ENCODE measurements around the gene ANKRD36B.
"Not testable (repeated sequence)": the region's sequence is repeated elsewhere in the genome, so short reads cannot be mapped to it uniquely, and the experiment has no call there.

GRCh38 chr2:97525904-97526303 lies 63.8 kb downstream of the ANKRD36B start:
- TF ChIP-seq CTCF (IDR thresholded peaks at IDR 0.05); EZH2 (IDR thresholded peaks at IDR 0.05; ENCODE audit: borderline replicate concordance, insufficient read depth, low read depth, low read length, poor library complexity, severe bottlenecking): not testable (repeated sequence)
